HCT116 (cell line): ENCODE results near the gene TNPO1.

ENCODE experiments used
- ELF1 ChIP-seq: IDR thresholded peaks from 2 replicates; pipeline ENCODE4 v1.6.1; 2012; ENCODE audit warnings: low read depth, borderline replicate concordance
- EZH2phosphoT487 ChIP-seq: fragments of 200-600 bp; IDR thresholded peaks from 2 replicates; pipeline ENCODE4 v1.6.1; 2018; ENCODE audit warnings: antibody characterized with exemption, borderline replicate concordance
- MAX ChIP-seq: IDR thresholded peaks from 2 replicates; pipeline ENCODE4 v1.6.1; 2012
- POLR2AphosphoS5 ChIP-seq: IDR thresholded peaks from 2 replicates; pipeline ENCODE4 v1.6.1; 2011; ENCODE audit warnings: mild to moderate bottlenecking, low read depth, low read length, moderate library complexity
- SIN3A ChIP-seq: IDR thresholded peaks from 2 replicates; pipeline ENCODE4 v1.6.1; 2012; ENCODE audit warnings: low read depth
- TF ChIP-seq, protein P1 (sequence below), 3 experiments: fragments of 200-600 bp in 1 of 3; sonication (generic) in 1 of 3; IDR thresholded peaks in 2 of 3; conservative IDR thresholded peaks in 1 of 3; 2 replicates each; pipeline ENCODE4 v1.5.1; 2012 to 2017; ENCODE audit warnings: low read depth in 2 of 3, low read length in 2 of 3, antibody characterized with exemption in 1 of 3, borderline replicate concordance in 1 of 3, control low read depth in 1 of 3, mild to moderate bottlenecking in 1 of 3, mixed read lengths in 1 of 3, mixed run types in 1 of 3, moderate library complexity in 1 of 3; ENCODE audit not compliant: insufficient read depth in 1 of 3
- TF ChIP-seq, protein P2 (sequence below): IDR thresholded peaks from 2 replicates; pipeline ENCODE4 v1.6.1; 2012; ENCODE audit warnings: low read depth

GRCh38 chr5:72785801-72786200 lies 30.7 kb upstream of the TNPO1 start:
- TF ChIP-seq, protein P1, sequence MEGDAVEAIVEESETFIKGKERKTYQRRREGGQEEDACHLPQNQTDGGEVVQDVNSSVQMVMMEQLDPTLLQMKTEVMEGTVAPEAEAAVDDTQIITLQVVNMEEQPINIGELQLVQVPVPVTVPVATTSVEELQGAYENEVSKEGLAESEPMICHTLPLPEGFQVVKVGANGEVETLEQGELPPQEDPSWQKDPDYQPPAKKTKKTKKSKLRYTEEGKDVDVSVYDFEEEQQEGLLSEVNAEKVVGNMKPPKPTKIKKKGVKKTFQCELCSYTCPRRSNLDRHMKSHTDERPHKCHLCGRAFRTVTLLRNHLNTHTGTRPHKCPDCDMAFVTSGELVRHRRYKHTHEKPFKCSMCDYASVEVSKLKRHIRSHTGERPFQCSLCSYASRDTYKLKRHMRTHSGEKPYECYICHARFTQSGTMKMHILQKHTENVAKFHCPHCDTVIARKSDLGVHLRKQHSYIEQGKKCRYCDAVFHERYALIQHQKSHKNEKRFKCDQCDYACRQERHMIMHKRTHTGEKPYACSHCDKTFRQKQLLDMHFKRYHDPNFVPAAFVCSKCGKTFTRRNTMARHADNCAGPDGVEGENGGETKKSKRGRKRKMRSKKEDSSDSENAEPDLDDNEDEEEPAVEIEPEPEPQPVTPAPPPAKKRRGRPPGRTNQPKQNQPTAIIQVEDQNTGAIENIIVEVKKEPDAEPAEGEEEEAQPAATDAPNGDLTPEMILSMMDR (IDR thresholded peaks at IDR 0.05 in 2 of 3, conservative IDR thresholded peaks at IDR 0.05 in 1 of 3; ENCODE audit: borderline replicate concordance in 1 of 3, insufficient read depth in 1 of 3, low read depth in 2 of 3, low read length in 2 of 3) = no peak
- TF ChIP-seq ELF1 (no peak), POLR2AphosphoS5 (no peak), SIN3A (no peak), MAX (no peak), EZH2phosphoT487 (no peak)
- TF ChIP-seq, protein P2, sequence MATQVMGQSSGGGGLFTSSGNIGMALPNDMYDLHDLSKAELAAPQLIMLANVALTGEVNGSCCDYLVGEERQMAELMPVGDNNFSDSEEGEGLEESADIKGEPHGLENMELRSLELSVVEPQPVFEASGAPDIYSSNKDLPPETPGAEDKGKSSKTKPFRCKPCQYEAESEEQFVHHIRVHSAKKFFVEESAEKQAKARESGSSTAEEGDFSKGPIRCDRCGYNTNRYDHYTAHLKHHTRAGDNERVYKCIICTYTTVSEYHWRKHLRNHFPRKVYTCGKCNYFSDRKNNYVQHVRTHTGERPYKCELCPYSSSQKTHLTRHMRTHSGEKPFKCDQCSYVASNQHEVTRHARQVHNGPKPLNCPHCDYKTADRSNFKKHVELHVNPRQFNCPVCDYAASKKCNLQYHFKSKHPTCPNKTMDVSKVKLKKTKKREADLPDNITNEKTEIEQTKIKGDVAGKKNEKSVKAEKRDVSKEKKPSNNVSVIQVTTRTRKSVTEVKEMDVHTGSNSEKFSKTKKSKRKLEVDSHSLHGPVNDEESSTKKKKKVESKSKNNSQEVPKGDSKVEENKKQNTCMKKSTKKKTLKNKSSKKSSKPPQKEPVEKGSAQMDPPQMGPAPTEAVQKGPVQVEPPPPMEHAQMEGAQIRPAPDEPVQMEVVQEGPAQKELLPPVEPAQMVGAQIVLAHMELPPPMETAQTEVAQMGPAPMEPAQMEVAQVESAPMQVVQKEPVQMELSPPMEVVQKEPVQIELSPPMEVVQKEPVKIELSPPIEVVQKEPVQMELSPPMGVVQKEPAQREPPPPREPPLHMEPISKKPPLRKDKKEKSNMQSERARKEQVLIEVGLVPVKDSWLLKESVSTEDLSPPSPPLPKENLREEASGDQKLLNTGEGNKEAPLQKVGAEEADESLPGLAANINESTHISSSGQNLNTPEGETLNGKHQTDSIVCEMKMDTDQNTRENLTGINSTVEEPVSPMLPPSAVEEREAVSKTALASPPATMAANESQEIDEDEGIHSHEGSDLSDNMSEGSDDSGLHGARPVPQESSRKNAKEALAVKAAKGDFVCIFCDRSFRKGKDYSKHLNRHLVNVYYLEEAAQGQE = no peak
